Thyroid gland (tissue), 4 donors: ENCODE results near the gene LRP1.

ENCODE experiments used
- POLR2A ChIP-seq, 2 donors: fragments of 450-650 bp; IDR thresholded peaks; one replicate each; pipeline ENCODE4 v1.6.1; 2017; ENCODE audit warnings: antibody characterized with exemption in 2 of 2, mild to moderate bottlenecking in 2 of 2, moderate library complexity in 1 of 2
- TF ChIP-seq, protein P1 (sequence below), 6 experiments: fragments of 200-600 bp in 3 of 6; fragments of 450-650 bp in 3 of 6; sonication (generic) in 3 of 6; IDR thresholded peaks; one replicate each; pipeline ENCODE4 v1.5.1; 2016 to 2019; ENCODE audit warnings: antibody characterized with exemption in 6 of 6, mild to moderate bottlenecking in 2 of 6, inconsistent platforms in 1 of 6, moderate library complexity in 1 of 6

- no peak for TF ChIP-seq POLR2A (IDR thresholded peaks at IDR 0.05)
- TF ChIP-seq, protein P1, sequence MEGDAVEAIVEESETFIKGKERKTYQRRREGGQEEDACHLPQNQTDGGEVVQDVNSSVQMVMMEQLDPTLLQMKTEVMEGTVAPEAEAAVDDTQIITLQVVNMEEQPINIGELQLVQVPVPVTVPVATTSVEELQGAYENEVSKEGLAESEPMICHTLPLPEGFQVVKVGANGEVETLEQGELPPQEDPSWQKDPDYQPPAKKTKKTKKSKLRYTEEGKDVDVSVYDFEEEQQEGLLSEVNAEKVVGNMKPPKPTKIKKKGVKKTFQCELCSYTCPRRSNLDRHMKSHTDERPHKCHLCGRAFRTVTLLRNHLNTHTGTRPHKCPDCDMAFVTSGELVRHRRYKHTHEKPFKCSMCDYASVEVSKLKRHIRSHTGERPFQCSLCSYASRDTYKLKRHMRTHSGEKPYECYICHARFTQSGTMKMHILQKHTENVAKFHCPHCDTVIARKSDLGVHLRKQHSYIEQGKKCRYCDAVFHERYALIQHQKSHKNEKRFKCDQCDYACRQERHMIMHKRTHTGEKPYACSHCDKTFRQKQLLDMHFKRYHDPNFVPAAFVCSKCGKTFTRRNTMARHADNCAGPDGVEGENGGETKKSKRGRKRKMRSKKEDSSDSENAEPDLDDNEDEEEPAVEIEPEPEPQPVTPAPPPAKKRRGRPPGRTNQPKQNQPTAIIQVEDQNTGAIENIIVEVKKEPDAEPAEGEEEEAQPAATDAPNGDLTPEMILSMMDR (IDR thresholded peaks at IDR 0.05), result no peak
Measured at GRCh38 chr12:57233357-57234232, 105.3 kb downstream of the LRP1 start.
